Amniotic epithelial cell (primary cell): Measurements from ENCODE around the gene C19orf33.

Experiments used
- DNase-seq: peaks from one replicate; pipeline ENCODE4 v3.0.0-alpha.2; 2010; ENCODE audit warnings: low read depth

The C19orf33 gene

DNA sequence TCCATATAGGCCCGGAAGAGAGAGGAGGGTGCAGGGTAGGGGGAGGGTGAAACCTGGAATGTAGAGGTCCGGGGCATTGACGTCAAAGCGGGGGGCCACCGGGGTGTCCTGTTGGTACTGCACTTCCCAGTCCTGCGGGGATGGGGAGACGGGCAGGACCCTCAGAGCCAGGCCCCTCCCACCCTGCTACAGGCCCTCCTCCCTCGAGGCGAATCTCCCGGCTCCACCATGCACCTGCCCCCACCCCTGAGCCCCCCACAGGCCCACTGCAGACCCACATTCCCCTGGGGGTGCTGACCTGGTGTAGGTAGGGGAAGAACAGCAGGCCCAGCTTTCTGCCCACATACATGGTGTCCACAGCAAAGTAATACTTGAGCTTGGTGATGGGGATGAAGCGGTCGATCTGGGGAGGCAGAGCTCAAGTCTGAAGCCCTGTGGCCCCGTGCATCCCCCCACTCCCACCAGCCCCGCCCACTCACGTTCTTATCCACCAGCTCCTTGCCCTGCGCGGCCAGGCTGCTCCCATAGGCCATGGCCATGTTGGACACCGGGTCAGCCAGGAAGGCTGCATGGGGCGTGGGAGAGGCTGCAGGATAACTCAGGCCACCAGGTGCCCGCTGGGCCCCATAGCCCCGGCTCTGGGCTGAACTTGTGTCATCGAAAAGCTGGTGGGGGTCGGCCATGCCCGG, 5.0 kb downstream of the C19orf33 start:
- DNase-seq = no peak

DNA sequence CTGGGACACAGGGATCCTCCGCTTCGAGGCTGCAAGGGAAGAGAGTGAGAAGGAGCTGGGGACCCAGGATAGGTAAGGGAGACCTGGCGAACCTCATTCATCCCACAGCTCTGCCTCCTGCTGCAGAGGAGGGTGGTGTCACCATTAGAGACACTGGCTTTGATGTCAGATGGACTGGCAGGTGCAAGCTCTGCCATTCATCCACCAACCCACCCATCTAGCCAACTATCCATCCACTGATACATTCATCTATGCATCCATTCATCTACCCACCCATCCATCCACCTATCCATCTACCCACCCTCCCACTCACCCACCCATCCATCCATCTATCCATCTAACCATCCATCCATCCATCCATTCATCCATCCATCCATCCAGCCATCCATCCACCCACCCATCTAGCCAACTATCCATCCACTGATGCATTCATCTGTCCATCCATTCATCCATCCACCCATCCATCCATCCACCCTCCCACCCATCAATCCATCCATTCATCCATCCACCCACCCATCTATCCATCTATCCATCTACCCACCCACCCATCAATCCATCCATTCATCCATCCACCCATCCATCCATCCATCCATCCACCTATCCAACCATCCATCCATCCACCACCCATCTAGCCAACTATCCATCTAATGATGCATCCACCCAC, 5.7 kb downstream of the C19orf33 start:
- no peak for DNase-seq

DNA sequence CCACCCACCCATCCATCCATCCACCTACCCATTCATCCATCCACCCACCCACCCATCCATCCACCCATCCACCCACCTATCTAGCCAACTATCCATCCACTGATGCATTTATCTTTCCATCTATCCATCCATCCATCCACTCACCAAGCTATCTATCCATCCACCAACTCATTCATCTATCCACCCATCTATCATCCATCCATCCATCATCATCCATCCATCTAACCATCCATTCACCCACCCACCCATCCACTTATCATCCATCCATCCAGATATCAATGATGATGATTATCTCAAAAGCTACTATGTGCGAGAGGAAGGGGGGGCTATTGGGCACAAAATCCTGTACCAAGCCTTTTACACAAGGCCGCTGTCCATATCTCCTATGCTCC, 6.2 kb downstream of the C19orf33 start:
- no peak for DNase-seq

DNA sequence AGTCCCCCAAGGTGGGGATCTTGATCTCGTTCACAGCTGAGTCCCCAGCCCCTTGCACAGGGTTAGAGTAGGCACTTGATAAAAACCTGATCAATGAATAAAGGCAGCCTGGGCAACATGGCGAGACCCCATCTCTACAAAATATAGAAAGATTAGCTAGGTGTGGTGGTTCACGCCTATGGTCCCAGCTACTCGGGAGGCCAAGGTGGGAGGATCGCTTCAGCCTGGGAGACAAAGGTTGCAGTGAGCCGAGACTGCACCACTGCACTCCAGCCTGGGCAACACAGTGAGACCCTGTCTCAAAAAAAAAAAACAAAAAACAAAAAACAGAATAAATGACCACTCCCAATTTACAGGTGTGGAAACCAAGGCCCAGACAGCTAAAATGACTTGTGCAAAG, 6.9 kb downstream of the C19orf33 start:
- DNase-seq = no peak

DNA sequence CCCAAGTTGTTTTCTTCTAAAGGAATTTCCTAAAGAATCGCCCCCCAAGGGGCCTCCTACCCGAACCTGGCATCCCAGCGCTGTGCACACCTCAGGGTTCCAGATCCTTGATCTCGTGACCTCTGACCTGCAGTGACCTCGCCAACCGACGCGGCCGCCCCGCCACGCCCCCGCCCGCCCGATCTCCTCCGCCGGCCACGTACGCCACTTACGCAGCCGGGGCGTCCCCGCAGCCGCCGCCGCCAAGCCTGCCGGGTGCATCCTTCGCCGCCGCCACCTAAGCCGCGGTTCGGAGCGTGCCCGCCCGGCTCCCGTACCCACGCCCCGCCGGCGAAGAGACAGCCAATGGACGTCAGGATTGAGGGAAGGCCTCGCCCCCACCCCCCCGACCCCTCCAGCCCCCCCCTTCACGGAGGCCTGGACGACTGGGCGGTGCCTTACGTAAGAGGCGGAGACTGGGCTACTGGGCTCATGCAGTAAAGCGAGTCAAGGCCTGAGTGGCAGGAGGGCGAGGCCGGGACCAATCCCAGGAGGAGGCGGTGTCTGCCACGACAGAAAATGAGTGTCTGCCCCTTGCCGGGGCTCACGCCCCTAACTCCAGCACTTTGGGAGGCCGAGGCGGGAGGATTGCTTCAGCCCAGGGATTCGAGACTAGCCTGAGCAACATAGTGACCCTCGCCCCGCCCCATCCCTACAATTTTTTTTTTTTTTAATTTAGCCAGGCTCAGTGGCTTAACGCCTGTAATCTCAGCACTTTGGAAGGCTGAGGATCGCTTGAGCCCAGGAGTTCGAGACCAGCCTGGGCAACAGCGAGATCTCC, 11.8 kb downstream of the C19orf33 start, which contains the start of gene YIF1B:
Gene YIF1B (minus strand): TSS at position 291 of the 820 bp plus-strand sequence. CDS start 30 bp downstream, at position 261.
- DNase-seq = peak; percentile 97

DNA sequence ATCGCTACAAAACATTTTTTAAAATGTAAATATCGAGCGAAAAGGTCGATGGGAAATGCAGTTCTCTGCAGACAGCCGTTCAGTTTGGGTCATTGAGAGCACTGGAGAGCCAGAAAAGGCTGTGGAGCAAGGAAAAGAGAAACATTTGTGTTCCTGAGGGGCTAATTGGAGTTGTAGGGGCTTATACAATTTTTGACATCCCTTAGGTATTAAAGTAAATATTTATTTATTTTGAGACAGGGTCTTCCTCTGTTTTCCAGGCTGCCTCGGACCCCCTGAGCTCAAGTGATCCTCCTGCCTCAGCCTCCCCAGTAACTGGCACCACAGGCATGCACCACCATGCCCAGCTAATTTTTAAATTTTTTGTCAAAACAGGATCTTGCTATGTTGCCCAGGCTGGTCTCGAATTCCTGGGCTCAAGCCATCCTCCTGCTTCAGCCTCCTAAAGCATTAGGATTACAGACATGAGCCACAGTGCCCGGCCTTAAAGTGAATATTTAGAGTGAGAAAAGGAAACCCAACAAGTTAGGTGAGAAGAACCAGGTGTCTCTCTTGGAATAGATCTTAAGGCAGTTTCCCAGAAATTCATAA, 12.5 kb downstream of the C19orf33 start:
- no peak for DNase-seq

DNA sequence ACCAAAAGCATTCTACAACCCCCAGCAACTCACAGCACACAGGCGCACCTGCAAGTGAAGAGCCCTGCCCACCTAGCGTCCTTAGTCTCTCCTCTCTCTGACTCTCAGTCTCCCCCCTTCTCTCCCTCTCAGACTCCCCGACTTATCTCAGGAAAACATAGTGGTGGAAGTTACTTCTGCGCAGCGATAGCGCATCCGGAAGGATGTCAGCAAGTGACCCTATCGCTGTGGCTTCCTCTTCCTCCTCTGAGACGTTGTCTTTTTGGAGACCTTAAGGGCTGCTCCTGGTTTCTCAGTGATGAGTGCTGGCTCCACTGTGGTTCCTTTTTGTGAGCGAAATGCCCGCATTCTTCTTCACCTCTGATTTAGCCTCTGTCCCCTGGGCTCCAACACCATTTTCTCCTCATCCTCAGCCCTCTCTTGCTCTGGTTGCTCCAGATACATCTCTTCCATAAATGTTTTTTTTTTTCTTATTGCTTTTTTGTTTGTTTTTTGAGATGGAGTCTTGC, 13.1 kb downstream of the C19orf33 start:
- no peak for DNase-seq

DNA sequence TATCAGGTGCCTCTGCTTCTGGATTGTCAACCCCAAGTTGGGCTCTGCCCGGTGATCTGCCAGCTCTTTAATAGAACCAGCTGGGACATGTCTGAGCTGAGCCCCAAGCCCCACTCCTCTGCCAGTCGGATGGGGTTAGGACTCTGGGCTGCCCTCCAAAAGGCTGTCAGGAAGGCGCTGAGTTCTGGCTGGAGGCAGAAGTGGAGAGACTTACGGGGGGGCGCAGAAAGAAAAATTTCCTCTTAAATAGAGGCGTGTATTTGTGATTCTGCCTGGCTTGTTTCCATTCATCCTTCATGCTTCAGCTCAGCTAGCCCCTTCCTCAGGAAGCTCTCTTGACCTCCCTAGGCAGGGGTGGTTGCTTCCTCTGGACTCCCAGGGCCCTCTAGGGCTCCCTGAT, 14.6 kb downstream of the C19orf33 start:
- no peak for DNase-seq

DNA sequence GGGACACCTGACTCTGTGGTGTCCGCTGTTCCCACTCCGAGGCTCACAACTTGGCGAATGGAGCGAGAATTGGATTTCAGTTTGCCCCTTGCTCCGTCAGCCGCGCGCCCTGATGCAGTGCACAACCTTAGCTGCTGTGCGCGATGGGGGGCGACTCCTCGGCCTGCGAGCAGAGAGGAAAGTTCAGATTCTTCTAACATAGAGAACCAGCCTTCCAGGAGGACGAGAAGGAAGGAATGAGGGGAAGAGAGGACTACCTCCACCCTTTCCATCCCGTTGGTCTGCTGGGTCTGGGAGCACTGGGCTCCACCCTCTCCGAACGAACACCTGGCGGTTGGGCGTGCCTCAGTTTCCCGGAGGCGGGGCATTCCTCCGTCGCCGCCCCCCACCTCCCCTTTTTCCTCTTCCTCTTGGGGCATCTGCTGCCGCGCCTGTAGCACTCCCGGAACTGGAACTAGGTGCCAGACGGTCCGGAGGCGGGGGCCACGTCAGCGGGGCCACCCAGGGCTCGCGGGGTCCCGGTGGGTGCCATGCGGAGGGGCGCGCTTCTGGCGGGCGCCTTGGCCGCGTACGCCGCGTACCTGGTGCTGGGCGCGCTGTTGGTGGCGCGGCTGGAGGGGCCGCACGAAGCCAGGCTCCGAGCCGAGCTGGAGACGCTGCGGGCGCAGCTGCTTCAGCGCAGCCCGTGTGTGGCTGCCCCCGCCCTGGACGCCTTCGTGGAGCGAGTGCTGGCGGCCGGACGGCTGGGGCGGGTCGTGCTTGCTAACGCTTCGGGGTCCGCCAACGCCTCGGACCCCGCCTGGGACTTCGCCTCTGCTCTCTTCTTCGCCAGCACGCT, 15.6 kb downstream of the C19orf33 start, which contains the start of gene KCNK6:
Gene KCNK6 (plus strand): TSS at position 425 of the 838 bp plus-strand sequence. CDS start 106 bp downstream, at position 531.
- DNase-seq = no peak

DNA sequence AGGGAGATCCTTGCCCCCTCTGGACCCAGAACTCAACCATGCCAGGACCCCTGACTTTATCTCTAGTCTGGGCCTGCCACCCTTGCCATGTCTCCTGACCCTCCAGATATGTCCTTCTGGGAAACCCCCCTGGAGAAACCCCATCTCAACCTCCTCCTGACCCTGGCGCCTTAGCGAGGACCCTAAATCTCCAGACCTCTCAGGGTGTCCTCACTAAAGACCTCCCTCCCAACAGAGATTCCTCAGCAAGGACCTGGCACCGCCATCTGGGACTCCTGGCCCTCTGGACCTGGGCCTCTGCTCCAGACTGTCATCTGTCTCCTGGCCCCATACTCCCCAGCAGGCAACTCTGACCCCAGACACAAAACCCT, 16.9 kb downstream of the C19orf33 start:
- DNase-seq = no peak

DNA sequence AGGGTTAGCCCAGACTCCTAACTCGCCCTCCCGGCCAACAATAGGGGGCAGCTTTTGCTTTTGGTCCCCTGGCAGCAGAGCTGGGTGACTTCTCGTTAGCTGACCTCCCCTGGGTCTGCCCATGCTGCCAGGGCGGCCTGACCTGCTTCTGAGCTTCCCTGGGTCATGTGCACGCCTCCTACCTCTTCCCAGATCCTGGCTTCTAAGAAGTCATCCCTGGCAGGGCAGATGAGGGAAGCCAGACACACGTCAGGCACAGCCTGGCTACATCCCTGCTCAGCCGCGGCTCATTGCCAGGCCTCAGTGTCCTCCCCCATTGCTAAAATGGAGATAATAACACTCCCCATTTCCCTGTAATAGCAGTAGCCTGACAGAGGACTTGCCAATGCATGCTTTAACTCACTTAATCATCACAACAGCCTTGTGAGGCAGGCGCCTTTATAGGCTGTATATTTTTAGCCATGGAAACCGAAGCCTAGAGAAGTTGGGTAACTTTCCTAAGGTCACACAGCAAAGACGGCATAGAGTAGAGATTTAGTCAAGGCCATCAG, 17.7 kb downstream of the C19orf33 start:
- DNase-seq = peak; percentile 97

DNA sequence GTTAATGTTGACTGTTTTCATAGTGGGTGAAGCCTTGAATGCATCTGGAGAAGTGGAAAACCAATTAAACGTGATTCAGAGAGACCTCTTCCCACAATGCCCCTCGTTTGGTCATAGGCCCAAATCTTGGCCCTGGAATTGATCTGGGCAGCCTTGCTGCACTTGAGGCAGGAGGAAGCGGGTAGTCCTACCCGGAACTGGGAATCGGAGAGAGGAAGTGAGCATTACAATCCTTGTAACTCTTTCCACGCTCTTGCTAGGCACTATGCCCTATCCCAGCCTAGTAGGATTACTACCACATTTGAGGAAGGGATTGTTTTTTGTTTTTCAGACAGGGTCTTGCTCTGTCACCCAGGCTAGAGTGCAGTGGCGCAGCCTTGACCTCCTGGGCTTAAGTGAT, 19.2 kb downstream of the C19orf33 start:
- DNase-seq = no peak

DNA sequence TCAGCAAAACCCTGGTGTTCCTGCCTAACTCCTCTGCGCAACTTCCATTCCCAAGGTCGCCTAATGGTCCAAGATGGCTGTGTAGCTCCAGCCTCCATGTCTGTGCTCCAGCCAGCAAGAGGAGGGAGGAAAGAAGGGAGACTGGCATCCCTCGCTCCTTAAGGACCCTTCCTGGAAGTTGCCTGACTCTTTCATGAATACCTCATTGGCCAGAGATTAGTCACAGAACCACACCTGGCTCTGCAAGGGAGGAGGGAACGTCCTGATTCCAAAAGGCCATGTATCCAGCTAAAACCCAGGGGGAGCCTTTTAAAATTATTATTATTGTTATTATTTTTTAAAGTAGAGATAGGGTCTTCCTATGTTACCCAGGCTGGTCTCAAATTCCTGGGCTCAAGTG, 20.4 kb downstream of the C19orf33 start:
- DNase-seq = no peak

DNA sequence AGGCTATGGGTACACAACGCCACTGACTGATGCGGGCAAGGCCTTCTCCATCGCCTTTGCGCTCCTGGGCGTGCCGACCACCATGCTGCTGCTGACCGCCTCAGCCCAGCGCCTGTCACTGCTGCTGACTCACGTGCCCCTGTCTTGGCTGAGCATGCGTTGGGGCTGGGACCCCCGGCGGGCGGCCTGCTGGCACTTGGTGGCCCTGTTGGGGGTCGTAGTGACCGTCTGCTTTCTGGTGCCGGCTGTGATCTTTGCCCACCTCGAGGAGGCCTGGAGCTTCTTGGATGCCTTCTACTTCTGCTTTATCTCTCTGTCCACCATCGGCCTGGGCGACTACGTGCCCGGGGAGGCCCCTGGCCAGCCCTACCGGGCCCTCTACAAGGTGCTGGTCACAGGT, 22.5 kb downstream of the C19orf33 start:
- DNase-seq = no peak

DNA sequence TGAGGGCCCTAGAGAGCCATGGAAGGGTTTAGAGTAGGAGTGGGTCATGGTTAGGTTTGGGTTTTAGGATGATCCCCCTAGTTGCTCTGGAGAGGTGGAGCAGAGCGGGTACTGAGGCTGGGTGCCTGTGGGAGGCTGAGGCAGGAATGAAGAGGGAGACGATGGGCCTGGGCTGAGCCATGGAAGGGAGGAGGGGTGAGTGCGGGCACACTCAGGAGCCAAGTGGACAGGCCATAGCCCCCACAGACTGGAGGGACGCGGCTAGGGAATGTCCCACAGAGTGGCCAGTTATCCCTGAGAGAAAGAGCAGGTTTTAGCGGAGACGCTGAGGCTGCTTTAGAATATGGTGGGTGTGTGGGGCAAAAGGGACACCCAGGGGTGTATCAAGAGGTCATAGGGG, 25.6 kb downstream of the C19orf33 start:
- no peak for DNase-seq

DNA sequence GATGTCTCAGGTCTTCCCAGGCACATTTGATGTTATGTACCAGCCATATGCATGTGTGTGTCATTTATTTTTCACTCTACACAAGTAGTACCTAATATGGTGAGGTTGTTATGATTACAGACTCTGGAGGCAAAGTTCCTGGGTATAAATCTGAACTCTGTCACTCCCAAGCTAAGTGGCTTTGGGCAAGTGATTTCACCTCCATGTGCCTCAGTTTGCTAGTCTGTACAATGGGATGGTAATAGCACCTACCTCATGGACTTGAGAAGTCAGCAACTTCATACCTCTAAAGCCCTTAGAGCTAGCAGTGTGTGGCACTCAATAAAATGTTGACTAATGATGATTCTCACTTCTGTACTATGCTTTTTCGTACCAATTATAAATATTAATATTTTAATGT, 27.7 kb downstream of the C19orf33 start:
- DNase-seq = no peak

DNA sequence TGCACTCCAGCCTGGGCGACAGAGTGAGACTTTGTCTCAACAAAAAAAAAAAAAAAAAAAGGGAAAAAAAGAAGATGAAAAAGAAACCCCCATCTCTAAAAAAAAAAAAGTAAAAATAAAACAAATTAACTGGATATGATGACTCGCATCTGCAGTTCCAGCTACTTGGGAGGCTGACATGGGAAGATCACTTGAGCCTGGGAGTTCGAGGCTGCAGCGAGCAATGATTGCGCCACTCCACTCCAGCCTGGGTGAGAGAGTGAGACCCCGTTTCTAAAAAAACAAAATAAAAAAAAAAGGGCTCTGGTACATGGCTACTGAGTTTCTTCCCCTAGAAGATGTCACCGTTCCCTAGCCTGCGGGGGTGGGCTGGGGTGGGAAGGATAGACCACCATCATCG, 29.2 kb downstream of the C19orf33 start:
- peak; percentile 4 for DNase-seq

DNA sequence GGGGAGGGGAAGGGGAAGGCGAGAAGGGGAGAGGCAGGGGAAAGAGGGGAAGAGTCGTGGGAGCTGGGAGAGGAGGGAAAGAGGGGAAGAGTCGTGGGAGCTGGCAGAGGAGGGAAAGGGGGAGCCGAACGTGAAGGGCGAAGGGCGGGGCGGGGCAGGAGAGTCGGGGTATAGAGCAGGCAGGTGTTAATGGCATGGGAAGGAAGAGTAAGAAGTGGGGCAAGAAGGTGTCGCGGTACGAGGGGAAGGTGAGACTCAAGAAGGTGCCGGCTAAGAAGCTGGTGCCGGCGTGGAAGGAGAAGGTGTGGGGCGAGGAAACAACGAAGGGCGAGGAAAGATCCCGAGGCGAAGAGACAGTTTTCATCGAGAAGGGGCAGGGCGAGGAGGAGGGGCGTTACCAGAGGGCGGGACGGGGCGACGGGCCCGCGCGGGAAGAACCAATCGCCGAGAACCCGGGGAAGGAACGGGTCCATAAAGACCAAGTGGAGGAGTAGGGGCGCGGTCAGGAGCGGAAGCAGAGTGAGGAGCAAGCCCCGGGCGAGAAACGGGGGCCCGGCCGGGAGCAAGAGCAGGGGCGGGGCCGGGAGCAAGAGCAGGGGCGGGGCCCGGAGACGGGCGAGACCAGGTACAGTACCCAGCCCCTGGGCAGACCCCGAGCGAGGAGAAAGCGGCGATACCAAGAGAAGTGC, 32.0 kb downstream of the C19orf33 start:
- DNase-seq = peak; percentile 96

DNA sequence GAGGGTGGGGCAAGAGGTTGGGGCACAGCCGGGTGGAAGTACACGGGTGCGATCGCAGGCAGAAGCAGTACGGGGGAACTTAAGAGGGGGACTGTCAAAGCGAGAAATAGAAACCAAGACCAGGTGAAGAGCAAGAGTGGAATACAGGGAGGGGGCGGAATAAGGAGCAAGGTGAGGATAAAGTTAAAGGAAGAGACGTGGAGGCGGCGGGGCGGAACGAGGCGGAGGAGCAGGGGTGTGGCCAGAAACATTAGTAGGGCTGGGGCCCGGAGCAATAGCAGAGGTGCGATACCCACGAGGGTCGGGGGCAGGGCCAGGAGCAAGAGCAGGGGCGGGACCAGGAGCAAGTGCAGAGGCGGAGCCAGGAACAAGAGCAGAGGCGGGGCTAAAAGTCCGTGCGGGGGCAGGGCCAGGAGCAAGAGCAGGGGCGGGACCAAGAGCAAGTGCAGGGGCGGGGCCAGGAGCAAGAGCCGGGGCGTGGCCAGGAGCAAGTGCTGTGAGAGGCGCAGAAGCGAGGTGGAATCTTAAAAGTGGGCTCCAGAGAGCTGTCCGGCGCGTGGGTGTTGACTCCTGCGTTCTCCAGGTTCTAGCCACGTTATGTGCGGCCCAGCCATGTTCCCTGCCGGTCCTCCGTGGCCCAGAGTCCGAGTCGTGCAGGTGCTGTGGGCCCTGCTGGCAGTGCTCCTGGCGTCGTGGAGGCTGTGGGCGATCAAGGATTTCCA, 32.7 kb downstream of the C19orf33 start:
- DNase-seq = peak; percentile 91

DNA sequence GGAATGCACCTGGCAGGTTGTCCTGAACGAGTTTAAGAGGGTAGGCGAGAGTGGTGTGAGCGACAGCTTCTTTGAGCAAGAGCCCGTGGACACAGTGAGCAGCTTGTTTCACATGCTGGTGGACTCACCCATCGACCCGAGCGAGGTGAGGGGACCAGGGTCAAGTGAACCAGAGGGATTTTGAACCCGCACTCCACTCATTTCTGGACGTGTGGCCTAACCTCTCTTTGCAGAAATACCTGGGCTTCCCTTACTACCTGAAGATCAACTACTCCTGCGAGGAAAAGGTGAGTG, 33.3 kb downstream of the C19orf33 start:
- DNase-seq = no peak
